GM21528 (cell line): ENCODE measurements around the gene ARHGEF4.

ENCODE experiments used
- ATAC-seq: cut with Tn5 transposase; IDR thresholded peaks from one replicate; pipeline ENCODE4 v1.9.1; 2021; ENCODE audit warnings: mild to moderate bottlenecking, moderate library complexity; ENCODE audit not compliant: unreplicated experiment, low FRiP score

Gene ARHGEF4

DNA sequence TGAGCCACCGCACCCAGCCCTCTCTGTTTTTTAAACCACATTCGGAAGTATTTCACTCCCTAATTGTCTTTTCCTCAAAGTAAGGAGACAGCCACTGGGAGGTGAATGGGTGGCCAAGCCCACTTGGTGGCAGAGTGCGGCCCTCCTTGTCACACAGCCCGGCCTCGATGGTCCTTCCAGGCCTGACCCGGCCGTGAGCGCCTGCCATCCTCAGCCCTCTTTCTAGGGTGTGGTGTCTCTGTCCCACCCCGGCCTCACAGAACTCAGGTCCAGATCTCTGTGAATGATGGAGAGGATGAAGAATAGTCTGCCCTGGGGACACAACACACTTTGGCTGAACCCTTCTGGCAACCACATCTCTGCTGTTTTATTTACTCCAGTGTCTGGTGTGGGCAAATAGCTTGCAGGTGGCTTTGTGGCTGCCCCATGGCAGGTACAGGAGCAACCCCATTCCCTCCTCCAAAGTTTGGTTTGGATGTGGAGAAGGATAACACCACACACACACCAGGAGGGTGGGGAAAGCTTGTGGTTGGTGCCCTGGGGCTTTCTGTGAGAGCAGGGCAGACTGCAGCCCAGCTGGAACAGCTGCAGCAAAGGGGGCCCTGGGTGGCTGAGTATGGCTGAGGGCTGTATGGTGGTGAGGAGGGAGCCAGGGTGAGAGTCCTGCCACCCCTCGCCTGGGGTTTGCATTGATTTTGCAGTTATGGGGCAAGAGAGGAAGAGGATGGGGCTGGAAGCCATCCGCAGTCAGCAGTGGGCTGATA, 167.9 kb downstream of the ARHGEF4 start:
- no peak for ATAC-seq

DNA sequence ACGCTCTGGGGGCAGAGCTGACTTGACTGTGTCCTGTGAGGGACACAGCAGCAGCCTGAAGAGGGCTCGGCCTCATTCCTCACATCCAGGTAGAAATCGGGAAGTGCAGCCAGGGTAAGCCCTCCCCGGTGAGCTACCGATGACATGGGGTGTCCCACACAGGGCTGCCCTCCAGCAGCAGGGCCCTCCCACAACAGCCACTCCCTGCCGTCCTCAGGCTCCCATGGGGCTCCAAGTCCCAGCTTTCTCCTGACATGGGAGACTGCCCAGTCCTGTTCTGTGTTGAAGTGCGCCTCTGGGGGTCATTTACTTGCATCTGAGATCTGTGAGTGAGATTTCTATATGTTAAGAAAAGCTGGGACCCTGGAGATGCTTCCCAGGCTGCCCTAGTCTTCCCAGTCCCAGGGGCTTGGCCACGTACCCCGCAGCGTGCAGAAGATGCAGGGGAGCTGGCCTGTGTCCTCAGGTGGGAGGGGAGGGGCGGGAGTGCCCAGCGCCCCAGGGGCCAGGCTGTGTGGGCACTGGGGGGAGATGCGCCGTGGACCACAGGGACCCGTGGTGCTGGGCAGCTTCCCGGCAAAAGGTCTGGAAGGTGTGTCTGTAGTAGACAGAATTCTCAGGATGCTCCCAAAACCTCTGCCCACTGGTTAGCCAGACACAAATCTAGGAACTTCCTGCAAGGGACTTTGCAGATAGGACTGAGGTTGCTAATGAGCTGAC, 168.7 kb downstream of the ARHGEF4 start:
- ATAC-seq, result no peak

DNA sequence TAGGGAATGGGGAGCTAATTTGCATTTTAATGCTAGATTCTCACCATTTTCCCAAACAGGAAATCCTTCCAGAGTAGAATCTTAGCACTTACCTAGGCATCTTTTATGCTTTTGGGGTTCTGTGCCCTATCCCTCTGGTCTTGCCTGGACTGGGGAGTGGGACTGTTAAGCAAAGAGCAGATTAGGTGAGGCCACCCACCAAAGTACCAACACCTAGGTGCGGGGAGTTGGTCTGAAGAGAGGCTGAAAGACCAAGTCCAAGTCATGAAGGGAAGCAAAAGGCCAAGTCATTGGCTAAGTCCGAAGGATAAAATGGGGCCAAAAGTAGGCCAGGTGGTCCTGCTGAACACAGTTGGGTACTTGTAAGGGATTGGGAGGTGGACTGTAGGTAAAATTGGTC, 169.8 kb downstream of the ARHGEF4 start:
- no peak for ATAC-seq

DNA sequence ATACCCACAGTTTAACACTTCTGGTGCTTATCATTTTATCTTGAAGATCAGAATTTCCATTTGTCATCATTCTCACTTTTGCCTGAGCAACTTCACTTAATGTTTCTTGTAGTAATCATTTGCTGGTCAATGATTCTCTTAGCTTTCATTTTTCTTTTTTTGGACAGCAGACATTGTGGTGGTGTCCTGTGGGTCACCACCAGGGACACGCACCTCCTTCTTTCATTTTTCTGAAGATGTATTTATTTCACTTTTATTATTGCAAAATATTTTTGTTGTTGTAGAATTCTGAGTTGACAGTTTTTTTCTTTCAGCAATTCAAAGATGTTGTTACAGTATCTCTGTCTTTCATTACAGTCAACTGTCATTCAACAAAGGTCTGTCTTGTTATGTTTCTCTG, 172.3 kb downstream of the ARHGEF4 start:
- no peak for ATAC-seq

DNA sequence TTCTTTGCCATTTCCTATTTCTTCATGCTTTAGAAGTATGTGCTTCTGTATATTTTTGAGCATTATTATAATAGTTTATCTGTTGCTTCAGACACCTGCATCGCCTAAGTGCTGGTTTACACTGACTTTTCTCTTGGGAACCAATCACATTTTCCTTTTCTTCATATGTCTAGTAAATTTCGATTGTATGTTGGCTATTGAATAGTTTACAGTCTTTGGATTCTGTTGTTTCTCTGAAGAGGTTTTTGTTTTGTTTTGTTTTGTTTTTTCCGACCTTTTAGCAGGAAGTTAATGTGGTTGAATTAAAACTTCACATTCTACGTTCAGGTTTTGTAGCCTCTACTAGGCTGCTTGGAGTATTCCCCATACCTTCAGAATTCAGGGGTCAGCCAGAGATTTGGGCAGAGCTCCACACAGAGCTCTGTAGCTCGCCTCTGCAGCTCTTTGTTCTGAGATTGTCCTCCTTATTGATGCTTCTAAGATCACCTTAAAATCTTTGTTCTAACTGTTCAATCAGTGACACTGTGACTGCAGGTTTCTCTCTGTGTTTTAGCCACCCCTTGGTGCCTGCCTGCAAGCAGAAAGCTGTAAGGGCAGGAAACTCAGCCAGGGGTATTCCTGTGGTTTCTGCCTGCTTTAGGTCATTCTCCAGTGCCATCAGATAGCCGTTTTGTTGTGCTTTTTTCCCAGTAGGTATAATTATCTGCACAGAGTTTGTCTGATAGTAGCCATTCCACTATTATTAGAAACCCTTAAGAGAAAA, 173.2 kb downstream of the ARHGEF4 start:
- ATAC-seq, result no peak

DNA sequence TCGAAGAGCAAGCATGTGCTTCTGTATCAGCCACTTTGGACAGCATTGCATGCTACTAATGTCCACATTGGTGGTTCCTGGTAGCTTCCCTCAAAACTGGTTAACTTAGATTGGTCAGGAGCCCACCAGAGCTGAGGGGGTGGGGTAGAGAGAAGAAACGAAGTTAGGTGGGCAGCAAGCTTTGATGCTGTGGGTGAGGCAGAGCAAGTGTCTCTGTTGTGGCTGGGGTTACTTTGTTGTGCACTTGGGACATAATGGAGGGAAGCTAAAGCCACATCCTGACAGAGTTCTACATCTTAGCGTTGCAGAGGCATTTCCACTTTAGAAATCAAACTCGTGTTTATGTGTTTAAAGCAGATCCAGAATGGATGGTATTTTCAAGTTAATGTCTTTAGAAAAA, 173.9 kb downstream of the ARHGEF4 start:
- ATAC-seq, result no peak

DNA sequence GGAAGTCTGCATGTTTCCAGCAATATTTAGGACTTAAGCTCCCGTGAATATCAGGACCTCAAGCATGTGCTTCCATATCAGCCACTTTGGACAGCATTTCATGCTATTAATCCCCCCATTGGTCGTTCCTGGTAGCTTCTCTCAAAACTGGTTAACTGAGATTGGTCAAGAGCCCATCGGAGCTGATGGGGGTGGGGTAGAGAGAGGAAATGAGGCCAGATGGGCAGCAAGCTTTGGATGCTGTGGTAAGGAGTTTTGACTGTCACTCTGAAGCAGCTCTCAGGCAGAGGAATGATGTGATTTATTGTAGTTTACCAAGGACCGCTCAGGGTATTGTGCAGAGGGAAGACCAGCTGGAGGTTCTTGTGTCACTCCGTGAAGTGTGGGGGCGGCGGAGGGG, 174.8 kb downstream of the ARHGEF4 start:
- no peak for ATAC-seq

DNA sequence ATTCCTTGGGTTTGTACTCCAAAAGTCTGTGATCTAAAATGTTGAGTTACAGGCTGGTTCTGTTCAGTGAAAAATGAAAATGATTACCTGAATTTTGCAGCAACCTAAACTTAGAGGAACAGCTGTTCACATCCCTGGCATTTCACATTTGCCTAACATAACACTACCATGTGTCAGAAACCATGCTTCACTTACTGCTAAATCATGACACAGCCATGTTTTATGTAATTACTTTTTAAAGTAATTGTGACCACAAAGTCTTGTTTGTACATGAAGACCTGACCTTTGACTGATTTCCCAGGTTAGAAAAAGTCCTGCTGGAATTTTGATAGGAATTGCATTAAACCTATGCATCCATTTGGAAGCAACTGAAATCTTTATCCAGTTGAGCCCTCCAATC, 177.4 kb downstream of the ARHGEF4 start:
- ATAC-seq, result no peak

DNA sequence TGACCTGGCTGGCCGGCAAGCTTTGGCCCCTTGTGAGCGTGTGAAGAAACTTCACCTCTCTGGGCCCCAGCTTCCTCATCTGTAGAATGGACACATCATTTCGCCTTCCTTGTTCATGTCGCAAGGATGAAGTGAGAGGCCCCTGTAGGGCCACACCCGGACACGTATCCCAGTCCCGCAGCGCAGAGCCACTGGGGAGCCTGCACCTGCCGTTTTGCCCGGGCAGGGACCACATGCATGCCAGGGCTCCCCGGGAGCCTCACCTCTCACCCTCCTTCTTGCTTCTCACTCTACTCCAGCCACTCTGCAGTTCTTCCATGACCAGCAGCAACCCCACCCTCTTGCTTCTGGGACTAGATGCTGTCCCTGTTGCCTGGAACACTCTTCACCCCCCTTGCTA, 179.1 kb downstream of the ARHGEF4 start:
- ATAC-seq, result no peak

DNA sequence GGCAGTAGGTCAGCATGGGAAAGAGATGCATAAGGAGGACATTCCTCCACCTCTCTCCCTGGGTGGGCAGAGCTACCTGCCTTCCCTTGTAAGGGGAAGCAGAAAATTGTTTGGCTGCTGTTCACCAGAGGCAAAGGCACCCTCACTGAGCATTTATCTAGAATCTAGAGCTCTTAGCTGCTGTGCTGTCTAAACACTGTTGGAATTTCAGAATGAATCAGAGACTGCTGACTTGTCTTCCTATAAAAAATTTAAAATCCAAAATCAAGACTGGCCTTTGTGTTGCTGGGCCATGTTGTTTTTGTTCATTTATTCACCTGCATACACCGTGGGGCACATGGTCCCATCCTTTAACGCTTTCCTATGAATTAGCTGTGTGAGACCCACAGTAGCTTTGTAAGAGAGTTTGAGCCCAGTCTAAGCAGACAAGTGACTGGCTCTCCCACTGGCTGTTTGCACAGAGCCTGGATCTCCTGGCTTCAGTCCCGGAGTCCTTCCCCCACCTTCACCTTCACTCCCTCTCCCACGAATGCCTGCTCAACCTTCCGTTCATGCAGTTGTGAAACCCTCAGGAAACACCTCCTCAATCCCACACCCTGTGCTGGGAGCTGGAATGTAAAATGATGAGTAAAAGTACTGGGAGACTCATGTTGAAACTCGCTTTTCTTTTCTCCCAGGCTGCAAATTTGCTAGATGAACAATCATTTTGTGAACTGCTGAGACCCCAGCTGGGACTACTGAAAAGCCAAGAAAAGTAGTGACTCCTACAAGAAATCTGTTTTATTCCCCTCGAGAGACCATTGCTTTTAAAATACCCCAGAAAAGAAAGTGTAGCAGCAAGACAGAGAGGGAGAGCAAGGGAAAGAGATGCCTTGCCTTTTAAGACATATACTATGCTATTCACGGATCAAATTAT, 180.4 kb downstream of the ARHGEF4 start:
- ATAC-seq, result no peak

DNA sequence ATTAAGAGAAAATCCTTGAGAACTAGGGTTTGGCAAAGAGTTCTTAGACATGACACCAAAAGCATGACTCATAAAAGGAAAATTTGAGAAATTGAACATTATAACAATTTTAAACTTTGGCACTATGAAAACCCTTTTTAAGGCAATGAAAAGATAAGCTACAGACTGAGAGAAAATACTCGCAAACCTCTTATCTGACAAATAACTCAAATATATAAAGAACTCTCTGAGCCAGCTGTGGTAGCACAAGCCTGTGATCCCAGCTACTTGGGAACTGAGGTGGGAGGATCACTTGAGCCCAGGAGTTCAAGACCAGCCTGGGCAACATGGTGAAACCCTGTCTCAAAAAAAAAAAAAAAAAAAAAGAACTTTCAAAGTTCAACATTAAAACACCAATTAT, 186.0 kb downstream of the ARHGEF4 start:
- no peak for ATAC-seq

DNA sequence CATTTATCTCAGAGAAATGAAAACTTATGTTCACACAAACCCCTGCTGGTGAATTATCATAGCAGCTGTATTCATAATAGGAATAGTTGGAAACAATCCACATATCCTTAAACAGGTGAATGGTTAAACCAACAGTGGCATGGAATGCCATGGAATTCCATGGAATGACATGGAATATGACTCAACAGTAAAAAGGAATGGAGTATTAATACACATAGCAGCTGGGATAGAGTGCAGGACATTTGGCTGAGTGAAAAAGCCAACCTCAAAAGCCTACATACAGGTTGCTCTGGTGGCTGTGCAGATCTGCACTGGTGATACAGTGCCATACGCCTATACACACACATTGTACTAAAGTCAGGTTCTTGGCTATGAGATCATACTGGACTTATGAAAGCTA, 187.0 kb downstream of the ARHGEF4 start:
- ATAC-seq, result no peak

DNA sequence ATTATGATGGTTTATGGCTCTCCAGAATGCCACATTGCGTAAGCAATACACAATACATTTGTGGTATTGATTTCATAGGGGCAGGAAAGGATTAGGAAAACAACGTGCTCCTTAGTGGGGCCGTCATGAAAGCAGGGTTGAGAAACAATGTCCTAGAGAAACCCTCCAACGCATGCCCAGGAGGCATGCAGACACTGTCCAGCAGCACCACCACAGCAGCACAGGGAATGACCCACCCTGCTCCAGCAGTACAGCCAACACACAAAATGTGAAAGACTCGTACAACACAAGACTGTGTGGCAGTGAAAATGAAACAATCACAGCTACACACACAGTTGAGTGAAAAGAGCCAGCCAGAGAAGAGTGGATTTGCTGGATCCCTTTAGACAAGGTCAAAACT, 190.2 kb downstream of the ARHGEF4 start:
- no peak for ATAC-seq

DNA sequence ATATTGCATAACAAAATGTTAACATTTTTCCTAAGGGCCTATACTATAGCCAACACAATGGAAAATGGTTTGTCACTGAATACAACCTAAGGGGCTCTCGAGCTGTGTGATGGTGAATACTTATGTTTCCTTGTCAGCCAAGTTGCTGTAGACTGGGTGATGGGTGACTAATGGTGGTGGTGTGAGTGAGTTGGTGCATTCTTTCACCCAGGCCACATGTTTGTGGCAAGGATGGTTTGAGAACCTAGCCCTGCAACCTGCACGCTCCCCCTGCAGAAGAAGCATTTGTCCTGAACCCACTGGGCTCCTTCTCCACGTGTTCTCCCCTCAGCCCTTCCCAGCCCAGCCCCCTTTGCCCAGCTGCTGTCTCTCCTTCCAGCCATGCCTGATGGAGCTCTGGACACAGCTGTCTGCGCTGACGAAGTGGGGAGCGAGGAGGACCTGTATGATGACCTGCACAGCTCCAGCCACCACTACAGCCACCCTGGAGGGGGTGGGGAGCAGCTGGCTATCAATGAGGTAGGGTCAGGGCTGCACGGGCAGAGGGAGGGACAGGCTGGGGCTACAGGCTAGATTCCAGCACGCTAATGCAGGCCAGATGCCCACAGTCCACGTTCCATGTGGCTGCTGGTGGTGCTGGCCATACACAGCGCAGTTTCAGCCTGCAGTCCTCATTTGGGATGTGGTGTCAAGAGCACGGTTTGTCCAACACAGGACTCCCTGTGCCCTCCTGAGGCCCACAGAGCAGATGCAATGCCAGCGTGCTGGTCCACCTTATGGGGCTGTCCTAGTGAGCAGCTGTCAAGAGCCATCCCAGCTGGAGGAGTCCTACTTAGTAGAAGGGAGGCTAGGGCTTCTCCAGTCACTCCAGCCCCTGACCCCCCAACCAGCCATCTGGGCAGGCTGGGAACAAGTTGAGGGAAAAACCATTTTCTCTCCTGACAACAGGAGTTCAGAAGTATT, 191.1 kb downstream of the ARHGEF4 start:
- no peak for ATAC-seq

DNA sequence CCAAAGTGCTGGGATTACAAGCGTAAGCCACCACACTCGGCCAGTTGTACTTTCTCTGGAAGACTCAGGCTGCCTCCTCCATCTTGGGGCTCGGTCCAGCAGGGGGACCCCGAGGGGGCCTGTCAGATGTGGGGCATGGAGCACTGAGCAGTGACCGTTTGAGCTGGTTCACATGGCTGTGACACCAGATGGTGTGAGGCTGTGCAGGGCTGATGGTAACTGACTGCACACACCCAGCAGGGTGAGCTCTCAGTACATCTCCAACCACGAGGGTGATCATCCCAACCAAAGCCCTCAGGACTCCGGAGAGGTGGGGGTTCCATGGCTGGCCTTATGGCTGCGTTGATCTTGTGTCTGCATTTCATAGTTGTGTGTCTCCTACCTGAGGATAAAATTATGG, 193.1 kb downstream of the ARHGEF4 start:
- ATAC-seq, result no peak

DNA sequence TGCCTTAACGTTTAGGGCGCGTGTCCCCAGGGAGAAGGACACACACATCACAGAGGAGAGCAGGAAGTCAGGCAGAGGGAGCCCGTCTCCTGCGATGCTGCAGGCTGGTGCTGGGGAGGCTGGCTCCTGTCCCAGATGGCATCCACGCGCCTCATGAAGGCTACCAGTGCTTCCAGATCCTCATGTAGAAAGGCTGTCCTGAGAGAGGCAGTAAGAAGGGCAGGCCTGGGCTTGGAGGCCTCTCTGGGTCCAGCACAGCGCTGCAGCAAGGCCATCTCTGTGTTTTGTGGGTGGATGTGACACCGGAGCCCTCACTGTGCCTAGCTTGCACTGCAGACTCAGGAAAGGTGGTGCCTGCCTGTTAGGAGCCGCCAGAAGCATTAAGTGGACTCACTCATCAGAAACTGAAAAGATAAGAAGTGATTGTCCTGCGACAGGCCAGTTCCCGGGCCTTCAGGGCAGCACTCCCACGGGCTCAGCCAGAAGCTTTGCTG, 193.8 kb downstream of the ARHGEF4 start:
- ATAC-seq, result no peak

DNA sequence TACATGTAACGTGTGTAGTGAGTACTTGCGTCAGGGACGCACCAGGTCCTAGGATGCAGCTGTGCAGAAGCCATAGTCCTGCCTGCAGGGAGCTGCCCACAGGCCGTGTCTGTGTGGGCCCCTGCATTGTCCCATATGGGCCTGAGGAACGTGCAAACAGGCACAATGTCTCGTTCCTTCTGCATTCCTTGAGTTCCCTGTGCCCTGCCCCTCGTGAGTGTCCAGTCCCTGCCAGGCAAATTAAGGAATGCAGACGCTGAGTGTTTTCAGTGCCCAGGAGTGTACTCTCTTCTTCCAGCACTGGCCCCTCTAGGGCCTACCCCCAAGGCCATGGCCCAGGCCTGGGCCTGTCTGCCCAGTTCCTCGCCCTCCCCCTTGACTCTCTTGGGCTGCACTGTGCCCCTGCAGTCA, 194.7 kb downstream of the ARHGEF4 start:
- no peak for ATAC-seq

DNA sequence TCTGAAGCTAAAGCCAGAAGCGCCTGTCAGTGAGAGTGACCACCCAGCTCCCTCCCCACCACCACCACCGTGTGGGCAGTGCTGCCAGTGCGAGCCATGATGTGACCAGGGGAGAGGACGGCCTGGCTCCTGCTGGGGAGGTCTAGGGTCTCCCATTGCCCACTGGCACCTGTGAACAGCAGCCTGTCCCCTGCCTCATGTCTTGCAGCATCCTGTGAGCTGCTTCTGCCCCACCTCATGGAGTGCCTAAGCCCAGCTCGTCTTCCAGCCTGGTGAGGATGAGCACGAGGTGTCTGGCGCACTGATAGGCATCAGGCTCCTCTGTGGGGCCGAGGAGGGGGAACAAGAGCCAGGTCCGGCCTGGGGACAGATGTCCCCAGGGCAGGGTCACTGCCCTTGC, 195.2 kb downstream of the ARHGEF4 start:
- no peak for ATAC-seq

DNA sequence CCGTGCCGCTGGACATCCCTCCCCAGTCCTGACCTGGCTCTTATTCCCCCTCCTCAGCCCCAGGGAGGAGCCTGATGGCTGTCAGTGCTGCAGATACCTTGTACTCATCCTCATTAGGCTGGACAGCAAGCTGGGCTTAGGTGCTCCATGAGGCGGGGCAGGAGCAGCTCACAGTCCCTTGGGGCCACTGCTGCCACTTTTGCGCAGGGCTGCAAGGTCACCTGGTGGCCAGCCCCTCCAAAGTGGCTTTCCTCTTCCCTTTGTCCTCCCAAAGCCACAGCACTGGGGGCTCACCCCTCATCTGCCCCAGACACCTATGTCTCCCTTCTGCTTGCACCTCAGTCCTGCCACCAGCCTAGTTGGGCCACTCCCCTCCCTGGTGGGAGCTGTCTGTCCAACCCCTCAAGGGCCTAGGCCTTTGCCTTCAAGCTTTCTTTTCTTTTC, 195.7 kb downstream of the ARHGEF4 start:
- ATAC-seq, result no peak
